Inflammatory macrophage treated with lipopolysaccharide for 1 hour (primary cell): ENCODE data around the gene MICALL2.
A peak's percentile ranks its signal among the peaks of the same experiment; 100 is the strongest.

ENCODE experiments used
- DNase-seq, 2 donors: peaks; one replicate each; pipeline ENCODE4 v3.0.0-alpha.2; 2020 to 2022

The MICALL2 gene

GRCh38 chr7:1431634-1432380, 27.5 kb downstream of the MICALL2 start:
- DNase-seq = no peak

- DNase-seq = no peak
Observed at GRCh38 chr7:1431226-1431625, 28.0 kb downstream of the MICALL2 start.

- DNase-seq = no peak
Observed at GRCh38 chr7:1430056-1430845, 29.0 kb downstream of the MICALL2 start.

- DNase-seq = no peak
Observed at GRCh38 chr7:1428941-1429501, 30.2 kb downstream of the MICALL2 start.

- DNase-seq = no peak
Observed at GRCh38 chr7:1427064-1427657, 32.1 kb downstream of the MICALL2 start.

GRCh38 chr7:1426474-1426873, 32.8 kb downstream of the MICALL2 start:
- DNase-seq = no peak

- DNase-seq = no peak
Observed at GRCh38 chr7:1425292-1426136, 33.8 kb downstream of the MICALL2 start.

GRCh38 chr7:1424041-1424440, 35.2 kb downstream of the MICALL2 start:
- no peak for DNase-seq

- DNase-seq = no peak
Observed at GRCh38 chr7:1423264-1423811, 35.9 kb downstream of the MICALL2 start.

GRCh38 chr7:1422512-1423263, 36.6 kb downstream of the MICALL2 start:
- DNase-seq = no peak

GRCh38 chr7:1421946-1422345, 37.3 kb downstream of the MICALL2 start:
- DNase-seq = no peak

GRCh38 chr7:1421020-1421790, 38.1 kb downstream of the MICALL2 start:
- no peak for DNase-seq

GRCh38 chr7:1419688-1420087, 39.6 kb downstream of the MICALL2 start:
- DNase-seq = no peak

- no peak for DNase-seq
Observed at GRCh38 chr7:1419310-1419634, 40.0 kb downstream of the MICALL2 start.

GRCh38 chr7:1418505-1419309, 40.6 kb downstream of the MICALL2 start:
- peak; percentile 31 to 66 for DNase-seq

- no peak for DNase-seq
Observed at GRCh38 chr7:1415389-1415990, 43.8 kb downstream of the MICALL2 start.

- DNase-seq = no peak
Observed at GRCh38 chr7:1413936-1414639, 45.2 kb downstream of the MICALL2 start.

GRCh38 chr7:1412322-1413261, 46.7 kb downstream of the MICALL2 start:
- peak; percentile 78 to 98 for DNase-seq
